GM21576 (cell line): ENCODE measurements around the gene BCR.

ENCODE experiments used
- ATAC-seq: cut with Tn5 transposase; IDR thresholded peaks from one replicate; pipeline ENCODE4 v1.9.1; 2021; ENCODE audit warnings: mild to moderate bottlenecking, moderate library complexity; ENCODE audit not compliant: unreplicated experiment

Gene BCR

DNA sequence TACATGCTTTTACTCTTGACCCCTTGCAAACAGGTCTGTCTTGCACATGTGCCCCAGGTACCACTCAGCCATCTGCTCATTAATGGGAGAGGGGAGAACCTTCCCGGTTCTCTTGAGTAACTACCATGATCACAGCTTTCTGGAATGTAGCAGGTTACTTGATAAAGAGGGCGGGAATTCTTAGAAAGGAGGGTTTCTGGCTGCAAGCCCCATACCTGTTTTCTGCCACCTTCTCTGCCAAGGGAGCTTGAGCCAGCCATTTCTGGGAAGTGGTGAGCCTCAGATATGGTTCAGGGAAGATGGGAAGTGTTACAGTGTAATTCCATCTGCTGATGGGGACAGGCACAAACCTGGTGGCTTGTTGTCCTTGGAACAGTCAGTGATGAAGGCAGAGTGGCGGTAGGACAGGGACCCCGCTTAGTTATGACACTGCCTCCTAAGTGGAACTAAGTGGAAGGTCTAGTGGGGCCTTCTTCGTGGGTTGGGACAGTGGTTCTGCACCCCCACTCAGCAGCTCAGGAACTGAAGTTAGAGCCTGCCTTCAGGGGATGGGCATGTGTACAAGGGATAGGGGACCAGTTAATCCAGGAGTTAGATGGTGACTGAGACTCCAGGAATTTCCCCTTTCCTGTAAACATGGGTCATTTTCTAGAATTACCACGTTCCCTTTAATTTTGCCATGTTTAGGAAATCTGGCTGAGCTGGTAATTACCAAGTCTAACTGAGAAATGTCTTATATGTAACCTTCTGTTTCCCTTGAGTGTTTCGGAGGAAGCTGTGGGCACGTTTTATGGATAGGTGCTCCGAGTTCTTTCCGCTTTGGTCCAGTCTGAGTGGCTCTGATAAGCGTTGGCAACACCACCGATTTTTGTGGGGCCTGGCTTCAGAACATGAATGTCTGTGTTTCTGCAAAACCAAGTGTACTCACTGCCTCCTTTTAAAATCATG is 35.3 kb downstream of the BCR start:
- ATAC-seq = no peak

DNA sequence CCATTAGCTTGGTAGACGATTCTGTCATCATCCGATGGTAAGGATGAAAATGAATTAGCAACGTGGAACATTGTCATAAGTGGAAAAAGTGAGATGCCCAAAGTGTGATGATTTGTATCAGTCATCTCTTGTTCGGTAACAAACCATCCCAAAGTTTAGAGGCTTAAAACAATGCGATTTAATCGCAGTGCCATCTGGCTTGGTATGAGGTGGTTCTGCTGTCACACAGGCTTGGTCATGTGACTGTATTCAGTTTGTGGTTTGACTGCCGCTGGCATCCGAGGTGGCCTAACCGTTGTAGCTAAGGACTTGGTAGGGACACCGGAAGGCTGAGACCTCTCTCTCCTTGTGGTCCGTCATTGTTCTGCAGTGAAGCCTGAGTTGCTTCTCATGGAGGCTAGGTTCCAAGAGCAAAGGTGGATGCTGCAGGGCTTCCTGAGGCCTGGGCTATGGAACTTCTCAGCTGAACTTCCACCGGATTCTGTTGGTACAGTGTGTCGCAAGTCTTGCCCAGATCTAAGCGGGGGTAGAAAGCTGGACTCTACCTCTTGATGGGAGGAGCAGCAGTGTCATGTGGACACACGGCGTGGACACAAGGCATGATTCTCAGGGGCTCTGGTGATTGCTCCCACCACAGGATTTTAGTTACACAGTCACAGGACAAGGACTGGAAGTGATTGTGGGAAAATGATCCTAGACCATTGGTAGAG is 36.3 kb downstream of the BCR start:
- ATAC-seq = no peak

DNA sequence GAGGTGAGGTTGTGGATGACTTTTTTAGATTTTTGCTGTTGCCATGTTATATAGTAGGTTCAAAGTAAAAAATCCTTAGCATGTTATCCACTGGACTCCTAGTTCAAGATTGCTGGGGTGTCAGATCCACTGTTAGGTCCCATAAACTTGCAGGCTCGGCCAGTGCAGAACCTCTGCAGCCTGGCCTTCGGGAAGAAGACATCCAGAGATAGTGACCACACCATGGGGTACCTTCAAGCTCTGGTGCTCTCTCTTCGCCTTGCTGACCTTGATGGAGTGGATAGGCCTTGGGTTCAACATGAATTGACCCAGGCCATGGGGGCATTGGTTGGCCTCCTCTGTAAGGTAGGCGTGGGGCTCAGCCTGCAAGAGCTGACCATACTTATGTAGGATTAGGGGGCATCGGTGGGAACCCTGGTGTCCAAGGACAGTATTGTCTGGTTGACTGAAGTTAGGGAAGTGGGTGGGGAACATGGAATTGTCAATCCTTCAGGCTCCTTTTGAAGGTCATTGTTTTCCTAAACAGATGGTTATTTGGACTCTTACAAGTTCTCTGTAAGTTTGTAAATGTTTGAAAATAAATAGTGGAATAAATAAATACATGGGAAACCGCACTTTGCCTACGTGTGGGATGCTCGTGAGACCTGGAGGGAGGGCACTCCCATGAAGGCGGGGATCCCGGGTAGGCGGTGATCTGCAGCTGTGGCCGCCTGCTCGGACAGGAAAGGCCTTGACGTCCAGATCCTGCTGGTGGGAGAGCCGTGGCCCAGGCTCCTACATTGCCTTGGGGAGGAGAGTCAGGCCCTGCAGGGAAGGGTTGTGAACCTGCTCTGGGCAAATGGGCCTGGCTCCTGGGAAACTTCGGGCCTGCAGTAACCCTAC is 37.1 kb downstream of the BCR start:
- no peak for ATAC-seq

DNA sequence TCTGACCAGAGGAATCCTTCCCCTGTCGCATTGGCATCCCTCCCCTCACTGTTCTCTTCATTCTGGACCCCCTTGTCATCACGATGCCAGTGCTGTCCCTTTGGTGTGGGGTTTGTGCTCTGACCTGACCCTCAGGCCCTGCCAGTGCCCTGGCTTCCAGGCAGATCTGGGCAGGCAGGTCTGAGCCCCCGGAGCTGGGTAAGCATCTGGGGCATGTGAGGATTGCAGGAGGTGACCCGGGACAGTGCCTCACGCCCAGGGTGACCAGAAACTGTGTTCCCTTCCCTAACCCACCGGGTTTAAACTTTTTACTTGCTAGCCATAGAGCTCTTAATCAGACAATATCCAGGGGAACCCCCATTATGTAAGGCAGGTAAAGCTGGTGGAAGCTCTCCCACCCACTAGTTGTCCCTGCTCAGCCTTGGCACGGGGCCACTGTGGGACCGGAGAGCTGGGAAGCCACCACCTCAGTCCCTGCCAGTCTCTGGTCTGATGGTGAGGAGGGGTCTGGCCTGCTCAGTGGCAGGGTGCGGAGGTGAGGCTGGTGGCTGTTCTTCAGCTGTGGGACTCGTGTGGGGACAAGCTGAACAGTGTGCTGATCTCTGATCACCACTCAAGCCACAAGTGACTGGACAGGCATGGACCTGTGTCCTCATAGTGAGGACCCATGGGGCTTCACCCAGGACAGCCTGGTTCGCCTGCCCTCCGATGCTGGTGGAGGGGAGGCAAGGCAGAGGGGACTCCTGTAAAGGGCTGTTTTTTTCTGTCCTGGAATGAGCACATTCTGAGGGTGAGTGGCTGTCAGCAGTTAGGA is 38.0 kb downstream of the BCR start:
- no peak for ATAC-seq

DNA sequence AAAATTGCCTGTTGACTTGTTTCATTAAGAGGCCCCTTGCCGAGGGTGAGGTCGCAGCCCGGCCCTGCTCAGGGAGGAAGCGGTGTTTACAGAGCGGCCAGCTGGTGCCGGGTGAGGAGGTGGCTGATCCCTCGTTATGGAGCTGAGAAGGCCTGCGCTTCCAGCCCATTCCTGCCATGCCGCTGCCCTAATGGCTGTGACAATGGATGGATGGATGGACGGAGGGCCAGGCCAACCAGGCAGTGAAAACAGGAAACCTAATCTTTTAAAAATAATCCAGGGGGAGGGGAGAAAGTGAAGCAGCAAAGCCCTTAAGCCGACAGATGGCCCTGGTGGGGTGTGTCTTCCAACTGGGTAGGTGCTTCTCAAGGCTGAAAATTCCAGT is 38.5 kb downstream of the BCR start:
- ATAC-seq = no peak

DNA sequence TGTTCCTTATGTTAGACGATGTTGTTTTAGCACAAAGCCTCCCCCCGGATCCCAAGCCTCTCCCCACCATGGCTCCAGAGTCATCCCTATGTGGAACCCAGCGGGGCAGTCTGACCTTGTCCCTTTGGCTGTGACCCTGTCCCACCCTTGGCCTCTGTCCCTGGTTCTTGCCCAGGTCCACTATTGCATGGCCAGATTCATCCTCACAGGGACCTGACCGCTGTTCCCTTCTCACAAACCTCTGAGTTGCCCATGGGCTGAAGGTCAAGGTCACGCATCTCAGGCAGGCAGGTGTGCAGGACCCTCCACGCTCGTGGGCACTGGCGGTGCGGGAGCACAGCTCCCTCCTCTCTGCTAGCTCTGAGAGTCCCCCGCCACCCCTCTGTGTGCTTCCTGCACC is 39.0 kb downstream of the BCR start:
- no peak for ATAC-seq

DNA sequence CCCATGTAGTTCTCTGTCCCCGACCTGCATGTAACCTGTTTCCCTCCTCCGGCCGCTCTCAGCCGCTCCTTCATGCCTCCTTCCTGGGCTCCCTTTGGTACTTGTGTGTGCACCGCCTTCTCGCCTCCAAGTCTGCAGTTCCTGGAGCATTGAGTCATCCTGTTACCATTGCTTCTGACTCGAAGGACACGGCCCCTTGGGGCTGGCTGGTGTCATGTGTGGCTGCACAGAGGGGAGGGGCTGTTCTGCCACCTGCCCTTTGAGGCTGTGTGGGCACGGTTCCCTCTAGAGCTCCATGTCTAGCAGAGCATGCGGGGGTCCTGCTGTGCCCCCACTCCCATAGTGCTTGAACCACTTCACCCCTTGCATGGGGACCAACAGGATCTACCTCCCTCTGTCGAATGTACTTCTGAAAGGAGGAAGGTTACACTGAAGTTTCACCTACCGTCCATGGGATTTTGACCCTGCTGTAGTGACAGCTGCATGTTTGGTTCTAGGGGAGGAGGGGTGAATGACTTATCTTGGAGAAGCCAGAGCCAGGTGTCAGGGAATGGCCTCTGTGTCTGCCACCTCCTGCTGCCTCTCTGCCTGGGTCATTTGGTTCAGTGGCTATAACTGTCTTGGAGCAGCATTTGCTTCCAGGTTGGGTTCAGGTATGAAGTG is 39.6 kb downstream of the BCR start:
- ATAC-seq = peak; percentile 51

DNA sequence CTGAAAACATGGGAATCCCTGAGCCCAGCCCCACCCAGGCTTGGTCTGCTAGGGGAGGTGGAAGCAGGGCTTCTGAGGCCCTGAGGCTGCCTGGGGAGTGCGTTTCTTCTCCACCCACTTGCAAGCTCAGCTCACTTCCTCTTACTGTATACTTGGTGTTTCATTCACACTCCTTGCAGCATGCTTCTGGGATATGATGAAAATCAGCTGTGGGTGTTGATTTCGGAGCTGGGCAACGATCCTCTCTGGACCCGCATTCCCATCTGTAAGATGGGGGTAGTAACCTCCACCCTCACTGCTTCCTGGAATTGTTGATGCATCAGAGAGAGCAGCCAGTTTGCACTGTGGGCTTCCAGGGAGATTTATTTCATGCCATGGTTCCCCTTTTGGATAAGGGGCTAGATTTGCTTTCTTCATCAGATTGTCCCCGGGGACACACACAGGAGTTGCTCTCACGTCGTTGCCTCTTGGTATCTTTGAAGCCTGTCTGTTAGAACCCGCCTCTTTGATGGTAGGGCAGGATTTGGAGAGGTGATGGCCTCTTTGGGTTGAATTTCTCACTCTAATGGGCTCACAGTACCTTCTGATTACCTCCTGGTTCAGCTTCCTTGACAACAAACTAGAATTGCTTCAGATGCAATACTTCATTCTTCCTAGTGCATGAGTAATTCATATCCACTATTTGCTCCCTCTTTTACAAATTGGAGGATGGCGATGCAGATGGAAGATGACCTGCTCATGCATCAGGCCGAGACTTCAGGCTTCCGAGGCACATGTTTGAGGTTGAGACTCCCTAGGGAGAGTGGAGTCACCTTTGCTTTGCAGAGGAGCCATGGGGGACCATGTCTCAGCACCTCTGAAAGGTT is 40.4 kb downstream of the BCR start:
- ATAC-seq = no peak

DNA sequence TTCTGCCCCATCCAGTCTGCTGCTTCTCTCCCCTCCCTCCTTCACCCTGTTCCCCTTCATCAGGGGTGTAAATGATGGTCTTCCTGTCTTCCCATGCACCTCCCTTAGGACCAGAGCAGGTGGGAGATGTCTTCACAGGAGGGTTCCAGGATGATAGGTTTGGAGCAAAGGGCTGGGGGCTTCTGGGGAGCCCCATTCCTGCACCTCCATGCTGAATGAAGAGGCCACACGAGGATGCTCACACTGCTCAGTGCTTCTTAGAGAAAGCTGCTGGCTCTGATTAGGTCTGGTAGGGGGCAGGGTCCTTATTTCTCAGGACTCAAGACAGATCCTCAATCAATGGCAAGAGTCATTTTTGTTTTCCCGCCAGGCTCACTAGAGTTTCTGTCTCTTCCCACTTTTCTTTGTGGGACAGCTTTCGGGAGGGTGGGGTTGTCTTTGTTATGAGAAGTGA is 41.1 kb downstream of the BCR start:
- no peak for ATAC-seq

DNA sequence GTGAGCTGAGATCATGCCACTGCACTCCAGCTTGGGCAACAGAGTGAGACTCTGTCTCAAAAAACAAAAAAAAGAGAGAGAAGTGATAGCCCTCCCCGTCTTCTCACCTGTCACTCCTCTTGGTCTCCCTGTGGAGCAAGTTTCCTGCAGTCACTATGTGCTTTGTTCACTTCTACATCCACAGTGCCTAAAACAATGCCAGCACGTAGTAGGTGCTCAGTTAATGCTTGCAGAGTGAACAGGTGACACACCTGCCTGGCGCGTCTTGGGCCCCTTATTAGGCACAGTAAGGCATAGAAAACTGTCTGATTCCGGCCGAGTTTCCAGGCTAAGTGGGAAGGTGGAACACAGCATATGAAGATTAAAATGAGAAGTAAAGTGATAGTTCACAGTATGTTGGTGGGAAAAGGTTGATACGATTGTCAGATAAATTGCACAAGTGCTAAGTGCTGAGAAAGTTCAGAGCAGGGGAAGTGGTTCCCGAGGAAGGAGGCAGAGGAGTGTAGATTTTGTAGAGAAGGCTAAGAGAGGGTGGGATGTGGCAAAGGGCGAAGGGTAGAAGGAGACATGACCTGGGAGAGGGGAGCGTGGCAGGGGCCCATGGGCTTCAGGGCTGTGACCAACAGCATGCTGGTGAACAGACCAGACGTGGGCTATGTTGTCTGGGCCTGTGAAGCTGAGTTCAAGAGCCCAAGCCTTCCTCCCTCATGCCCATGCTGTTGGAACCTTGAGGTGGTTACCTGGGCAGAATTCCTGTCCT is 41.9 kb downstream of the BCR start:
- ATAC-seq = no peak

DNA sequence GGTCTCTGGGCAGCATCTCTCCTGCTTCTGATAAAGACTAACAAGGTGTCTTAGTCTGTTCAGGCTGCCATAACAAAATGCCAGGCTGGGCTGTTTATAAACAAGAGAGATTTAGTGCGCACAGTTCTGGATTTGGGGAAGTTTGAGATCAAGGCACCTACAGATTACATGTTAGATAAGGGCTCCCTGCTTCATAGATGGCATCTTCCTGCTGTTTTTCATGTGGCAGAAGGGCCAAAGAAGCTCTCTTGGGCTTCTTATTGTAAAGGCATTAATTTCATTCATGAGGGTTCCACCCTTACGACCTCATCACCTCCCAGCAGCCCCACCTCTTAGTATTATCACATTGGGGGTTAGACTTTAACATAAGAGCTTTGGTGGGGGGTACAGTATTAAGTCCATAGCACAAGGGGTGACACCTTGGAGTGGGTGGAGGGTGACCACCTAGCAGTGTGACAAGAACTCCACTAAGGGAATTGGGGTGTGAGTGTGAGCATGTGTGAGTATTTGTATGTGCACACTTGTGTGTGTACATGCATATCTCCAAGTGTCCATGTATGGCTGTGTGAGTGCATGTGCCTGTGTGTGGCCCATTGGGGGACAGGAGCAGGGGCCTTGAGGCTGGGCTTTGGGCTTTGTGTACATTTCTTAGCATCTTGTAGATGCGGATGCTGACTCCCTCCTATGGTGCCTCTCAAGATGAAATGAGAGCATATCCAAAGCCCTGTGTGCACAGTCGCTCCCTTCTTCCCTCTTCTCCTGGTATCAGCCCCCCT is 42.7 kb downstream of the BCR start:
- no peak for ATAC-seq

DNA sequence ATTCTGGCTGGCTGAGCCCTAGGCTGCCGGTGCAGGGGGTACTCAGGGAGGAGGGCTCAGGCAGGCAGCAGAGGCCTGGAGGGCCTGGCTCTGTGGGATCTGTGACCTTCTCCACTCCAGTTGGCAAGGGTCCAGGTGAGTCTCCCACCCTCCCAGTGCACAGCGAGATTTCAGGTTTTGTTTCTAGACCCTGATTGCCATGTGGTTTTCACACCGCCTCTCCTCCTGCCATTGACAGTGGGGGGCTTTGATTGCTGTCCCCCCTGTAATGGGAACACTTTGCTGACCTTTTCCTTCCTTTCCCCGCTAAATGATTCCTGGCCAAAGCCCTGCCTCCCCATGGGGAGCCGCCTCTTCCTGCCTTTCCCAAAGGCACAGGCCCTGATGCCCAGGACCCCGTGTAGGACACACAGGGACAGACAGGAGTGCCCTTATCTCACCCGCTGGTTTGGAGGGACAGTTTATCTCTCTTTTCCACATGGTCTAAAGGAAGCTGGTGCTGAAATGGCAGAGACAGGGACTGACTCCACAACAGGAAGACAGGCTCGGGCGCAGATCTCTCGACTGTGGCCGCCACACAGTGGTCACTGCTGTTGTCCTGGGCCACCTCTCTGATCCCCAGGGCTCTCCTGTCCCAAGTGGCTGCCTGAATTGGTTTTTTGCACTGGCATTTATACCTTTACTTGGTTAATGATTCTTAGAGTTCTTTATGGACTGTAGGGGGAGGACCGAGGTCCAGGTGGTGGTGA is 43.4 kb downstream of the BCR start:
- no peak for ATAC-seq

DNA sequence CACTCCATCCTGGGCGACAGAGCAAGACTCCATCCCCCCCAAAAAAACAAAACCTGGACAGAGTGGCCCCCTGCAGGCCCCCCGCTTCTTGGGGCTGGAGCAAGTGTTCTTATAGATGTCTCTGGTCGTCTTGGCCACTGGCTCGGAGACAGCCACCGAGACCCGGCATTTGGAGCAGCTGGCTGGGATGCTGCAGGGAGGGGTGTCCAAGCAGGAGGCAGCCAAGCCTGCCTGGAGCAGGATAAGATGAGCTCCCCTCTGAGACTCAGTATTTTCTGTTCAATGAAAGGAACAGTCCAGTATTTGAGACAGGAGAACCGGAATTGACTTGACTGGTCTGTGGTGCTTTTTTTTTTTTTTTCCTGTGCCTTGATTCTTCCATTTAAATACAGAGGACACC is 44.5 kb downstream of the BCR start:
- no peak for ATAC-seq

DNA sequence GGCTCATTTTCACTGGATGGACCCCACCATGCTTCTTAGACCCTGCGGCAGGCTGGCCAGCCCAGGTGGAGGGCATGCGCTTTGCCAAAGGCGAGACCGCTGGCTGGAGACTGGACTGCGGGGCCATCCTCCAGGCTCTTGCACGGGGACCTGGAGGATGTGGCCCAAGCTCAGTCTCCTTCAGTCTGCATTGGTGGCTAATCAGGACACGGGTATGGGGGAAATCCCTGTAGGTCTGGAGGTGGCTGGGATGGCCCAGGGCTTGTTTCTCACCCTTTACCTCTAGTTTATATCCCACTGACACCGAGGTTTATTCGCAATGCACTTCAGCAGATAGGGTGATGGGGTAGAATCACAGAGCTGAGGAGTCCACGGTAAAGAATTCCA is 45.0 kb downstream of the BCR start:
- no peak for ATAC-seq

DNA sequence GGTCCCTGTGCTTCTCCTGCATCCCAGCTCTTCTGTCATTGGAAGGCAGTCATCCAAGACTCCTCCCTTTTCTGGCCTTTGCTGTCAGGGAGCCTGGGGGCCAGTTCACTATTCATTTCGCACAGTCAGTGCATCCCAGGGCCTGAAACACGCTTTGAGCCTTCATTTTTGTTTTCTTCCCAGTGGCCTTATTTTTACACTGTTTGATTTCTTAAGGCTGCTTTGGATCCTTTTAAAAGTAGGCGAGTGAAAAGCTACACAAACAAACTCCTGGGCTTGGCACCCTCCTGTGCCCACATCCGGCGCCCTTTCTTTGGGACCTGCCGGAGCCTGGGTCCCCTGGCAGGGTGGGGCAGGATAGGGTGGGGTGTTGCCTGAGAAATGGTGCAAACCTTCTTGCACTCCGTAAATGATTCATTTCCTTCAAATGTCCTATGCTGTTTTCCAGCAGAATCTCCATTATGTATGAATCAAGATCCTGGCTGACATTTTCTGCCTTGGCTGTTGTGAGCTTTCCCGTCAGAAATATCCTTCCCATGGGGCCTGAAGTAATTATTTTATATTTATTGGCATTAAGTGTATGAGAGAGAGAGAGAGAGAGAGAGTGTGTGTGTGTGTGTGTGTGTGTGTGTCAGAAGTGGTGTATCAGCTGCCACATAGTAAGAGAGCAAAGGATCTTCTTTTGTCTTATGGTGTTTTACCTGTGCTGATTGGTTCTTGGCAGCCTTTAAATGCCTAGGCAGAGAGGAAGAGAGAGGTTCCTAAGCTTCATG is 45.6 kb downstream of the BCR start:
- ATAC-seq = no peak

DNA sequence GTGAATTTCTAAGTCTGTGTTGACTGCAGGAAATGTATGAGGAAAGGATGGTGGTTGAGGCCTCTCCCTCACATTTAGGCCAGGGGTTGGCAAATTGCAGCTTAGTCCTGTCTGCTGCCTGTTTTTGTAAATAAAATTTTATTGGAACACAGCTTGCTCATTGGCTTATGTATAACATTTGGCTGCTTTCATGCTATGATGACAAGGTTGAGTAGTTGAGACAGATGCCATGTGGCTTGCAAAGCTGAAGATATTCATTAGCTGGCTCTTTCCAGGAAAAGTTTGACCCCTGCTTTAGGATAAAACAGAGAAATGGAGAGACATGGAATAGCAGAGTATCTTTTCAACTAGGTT is 46.2 kb downstream of the BCR start:
- ATAC-seq = no peak
